Measurements from ENCODE around the gene OTUD1.

The OTUD1 gene

DNA sequence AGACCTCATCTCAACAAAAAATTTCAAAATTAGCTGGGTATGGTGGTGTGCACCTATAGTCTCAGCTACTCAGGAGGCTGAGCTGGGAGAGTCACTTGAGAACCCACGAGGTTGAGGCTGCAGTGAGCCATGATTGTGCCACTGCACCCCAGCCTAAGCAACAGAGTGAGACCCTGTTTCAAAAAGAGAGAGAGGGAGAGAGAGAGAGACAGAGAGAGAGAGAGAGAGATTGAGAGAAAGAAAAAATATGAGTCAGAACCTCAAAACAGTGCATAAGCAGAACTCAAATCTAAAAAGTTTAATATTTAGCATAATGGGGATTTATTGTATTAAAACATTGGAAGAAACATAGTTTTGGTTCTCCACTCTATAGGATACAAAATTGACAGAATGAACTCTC, 17.5 kb upstream of the OTUD1 start:
- no peak for DNase-seq (ENCODE audit: low read depth)

DNA sequence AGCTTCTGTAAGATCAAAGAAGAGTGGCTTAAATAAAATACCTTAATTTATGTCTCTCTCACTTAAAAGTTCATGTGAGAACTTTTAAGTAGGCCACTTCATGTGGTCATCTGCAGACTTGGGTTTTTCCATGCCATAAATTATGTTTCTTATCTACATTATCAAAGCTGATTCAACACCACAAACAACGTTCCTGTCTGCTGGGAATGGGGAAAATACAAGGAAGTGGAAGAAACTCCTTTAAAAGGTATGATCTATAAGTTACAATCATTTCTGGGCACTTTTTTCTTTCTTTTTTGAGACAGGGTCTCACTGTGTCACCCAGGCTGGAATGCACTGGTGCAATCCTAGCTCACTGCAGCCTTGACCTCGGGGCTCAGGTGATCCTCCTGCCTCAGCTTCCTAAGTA, 16.9 kb upstream of the OTUD1 start:
- no peak for DNase-seq (ENCODE audit: low read depth)

DNA sequence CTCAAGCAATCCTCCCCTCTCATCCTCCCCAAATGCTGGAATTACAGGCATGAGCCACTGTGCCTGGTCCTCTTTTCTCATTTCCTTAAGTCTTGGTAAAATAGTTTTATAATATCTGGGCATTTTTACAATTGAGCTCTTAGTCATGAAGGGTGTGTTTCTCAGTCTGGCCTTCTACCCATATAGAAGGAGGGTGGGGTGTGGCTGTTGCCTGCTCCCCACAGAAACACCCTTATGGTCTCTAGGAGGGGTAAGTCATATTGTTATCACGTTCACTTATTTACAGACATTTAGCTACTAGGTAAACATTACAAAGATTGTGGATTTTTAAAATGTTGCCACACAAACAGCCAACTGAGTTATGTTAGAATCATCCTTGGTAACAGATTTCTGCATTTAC, 6.7 kb upstream of the OTUD1 start:
- DNase-seq (ENCODE audit: low read depth), result no peak

- no peak for DNase-seq (ENCODE audit: low read depth)
Observed at GRCh38 chr10:23432639-23433038, 6.2 kb upstream of the OTUD1 start.

GRCh38 chr10:23433701-23434100, 5.2 kb upstream of the OTUD1 start:
- DNase-seq (ENCODE audit: low read depth), result no peak

DNA sequence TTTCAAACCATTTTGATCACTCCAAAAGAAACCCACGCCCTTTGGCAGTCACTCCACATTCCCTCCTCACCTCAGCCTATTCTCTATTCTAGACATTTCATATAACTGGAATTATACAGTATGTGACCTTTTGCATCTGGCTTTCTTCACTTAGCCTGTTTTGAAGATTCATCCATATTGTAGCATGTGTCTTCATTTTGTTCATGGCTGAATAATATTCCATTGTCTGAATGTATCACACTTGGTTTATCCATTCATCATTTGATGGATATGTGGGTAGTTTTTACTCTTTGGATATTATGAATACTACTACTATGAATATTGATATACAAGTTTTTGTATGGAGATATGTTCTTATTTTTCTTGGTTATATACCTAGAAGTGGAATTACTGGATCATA, 3.5 kb upstream of the OTUD1 start:
- DNase-seq (ENCODE audit: low read depth), result no peak

- DNase-seq (ENCODE audit: low read depth), result no peak
Observed at GRCh38 chr10:23436983-23437382, 1.9 kb upstream of the OTUD1 start.

- no peak for DNase-seq (ENCODE audit: low read depth)
Observed at GRCh38 chr10:23437963-23438546, 820 bp upstream of the OTUD1 start.

GRCh38 chr10:23439452-23439960, 631 bp downstream of the OTUD1 start:
- no peak for DNase-seq (ENCODE audit: low read depth)

GRCh38 chr10:23439961-23440889, 1.4 kb downstream of the OTUD1 start:
- no peak for DNase-seq (ENCODE audit: low read depth)

- DNase-seq (ENCODE audit: low read depth), result no peak
Observed at GRCh38 chr10:23441251-23441650, 2.4 kb downstream of the OTUD1 start.

DNA sequence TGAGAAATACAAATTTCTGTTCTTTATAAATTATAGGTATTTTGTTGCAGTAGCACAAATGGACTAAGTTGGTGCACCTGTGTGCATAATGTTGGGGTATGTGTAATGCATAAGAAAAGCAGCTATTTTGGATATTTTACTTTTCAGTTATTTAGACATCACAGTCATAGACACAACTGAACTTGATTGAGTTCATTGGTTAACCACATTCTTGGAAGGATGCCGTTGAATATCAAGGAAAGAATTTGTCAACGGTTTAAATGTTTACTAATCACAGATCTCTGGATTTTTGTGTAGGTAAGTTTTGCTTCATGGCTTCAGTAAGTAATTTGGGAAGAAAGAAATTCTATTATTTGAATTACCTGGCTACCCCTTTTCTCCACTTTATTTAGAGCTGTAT, 4.1 kb downstream of the OTUD1 start:
- DNase-seq (ENCODE audit: low read depth), result no peak

DNA sequence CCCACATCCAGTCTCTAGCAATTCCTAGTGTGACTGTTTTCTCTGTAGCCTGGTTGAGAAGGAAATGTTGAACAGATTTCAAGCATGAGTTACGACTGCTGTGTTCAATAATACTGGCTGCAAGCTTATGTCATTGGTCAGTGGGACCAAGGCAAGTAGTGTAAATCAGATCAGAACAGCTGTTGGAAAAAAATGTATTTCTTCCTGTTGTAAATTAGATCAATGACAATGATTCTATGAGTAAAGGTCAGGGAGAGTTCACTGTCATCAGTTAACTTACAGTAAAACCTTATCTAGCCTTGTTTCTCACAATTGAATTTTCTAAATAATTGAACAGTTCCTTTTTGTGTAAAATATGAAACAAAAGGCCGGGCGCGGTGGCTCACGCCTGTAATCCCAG, 6.7 kb downstream of the OTUD1 start:
- no peak for DNase-seq (ENCODE audit: low read depth)

DNA sequence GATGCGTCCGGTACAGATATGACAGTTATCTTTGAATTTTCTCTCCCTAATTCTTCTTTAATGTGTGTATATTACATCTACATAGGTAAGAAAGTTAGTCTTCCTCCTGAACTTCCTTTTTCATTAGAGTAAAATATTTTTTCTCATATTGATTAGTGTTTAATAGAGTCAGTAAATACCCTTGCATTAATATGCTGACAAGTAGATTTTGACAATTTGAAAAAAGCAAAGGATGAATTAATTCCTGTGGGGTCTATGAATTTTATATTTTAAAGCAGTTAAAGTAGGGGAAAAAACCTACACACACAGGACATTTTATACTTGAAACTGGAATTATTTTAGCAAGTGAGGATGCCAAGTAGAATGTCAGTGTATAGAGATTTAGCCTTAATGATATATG, 9.4 kb downstream of the OTUD1 start:
- DNase-seq (ENCODE audit: low read depth), result no peak

GRCh38 chr10:23448802-23449570, 10.1 kb downstream of the OTUD1 start:
- no peak for DNase-seq (ENCODE audit: low read depth)

GRCh38 chr10:23452033-23452655, 13.3 kb downstream of the OTUD1 start:
- DNase-seq (ENCODE audit: low read depth), result no peak

DNA sequence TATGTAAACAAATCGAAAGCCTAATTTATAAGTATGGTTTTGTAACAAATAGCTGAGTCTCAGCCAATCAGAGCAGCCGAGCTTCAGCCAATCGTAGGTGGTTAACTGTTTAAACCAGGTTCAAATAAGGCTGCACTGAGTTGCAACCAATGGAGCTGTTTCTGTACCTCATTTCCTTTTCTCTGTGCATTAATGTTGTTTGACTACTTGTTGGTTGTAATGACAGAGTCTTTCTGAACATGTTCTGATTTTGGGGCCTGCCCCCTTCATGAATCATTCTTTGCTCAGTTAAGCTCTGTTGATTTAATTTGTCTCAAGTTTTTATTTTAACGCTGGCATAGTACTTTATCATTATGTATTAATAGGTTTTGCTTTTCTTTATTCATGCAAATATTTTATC, 14.6 kb downstream of the OTUD1 start:
- DNase-seq (ENCODE audit: low read depth), result no peak

- no peak for DNase-seq (ENCODE audit: low read depth)
Observed at GRCh38 chr10:23457632-23458417, 18.9 kb downstream of the OTUD1 start.

GRCh38 chr10:23459308-23459939, 20.5 kb downstream of the OTUD1 start:
- DNase-seq (ENCODE audit: low read depth), result no peak

DNA sequence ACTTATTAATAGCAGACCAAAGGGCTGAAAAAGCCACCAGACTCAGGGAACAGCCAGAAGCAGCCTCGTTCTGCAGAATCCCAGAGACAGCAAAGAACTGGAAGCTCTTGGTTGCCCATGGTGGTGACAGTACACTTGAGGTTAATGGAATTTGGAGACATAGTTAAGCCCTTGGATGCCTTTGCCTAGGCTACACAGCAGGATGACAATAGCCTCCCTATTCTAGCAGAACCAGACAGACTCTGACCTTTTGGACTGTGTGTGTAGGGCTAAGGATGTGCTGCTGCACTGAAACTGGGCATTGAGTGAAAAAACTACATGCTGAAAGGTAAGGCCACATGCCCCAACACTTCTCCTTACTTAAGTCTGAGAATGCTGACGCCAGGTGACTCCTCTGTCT, 22.7 kb downstream of the OTUD1 start:
- DNase-seq (ENCODE audit: low read depth), result no peak

GRCh38 chr10:23467012-23467411, 28.1 kb downstream of the OTUD1 start:
- no peak for DNase-seq (ENCODE audit: low read depth)

All from HS-27A (cell line).